Occipital lobe (tissue), 3 donors: ENCODE results near the gene WNK4. TPM values are rescaled to one million over a fixed set of nuclear protein-coding genes. Genes with fewer than 3 reads are reported as not detected.

Source experiments
- DNase-seq: peaks from one replicate; lab custom pipeline; 2025; lab: John Stamatoyannopoulos, UW
- small RNA-seq: library from RNA; depleted of rRNA; stranded (forward); fragments of <200 nt; gene quantifications from one replicate; pipeline ENCODE3, GENCODE V24; 2014
- total RNA-seq: library from RNA; depleted of rRNA; stranded (reverse); fragments of >200 nt; gene quantifications from one replicate; pipeline ENCODE4 v1.2.3, GENCODE V29; 2014

Gene WNK4
- total RNA-seq, 1 donor from 2014 or later, result 0.31 TPM

DNA sequence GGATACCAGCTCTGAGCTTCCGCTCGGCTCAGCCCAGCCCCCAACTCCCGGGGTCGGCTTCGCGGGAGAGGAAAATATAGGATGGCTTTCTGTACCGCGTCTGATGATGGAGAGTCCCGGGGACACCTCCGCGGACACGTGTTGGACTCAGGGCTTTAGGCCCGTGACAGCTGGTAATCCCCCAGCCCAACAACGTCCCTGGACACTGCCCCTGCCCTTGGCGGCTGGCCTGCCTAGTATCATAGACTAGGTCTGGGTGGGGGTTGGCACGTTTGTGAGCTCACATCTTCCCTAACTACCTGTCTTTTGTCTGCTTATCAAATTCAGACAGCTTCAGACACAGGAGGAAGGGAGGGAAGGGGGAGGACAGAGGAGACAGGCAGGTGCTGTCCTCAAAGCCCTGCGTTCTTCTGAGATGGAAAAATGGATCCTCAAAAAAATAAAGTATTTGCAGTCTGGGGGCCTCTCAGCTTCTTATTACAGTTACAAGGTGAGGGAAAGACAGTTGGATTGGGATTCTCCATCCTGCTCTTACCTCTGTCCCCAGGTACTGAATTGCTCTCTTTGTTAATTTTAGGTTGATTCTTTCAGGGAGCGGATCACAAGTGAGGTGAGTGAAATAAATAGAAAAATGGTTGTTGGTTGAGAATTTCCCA, 53.5 kb downstream of the WNK4 start:
- no peak for DNase-seq

- no peak for DNase-seq
Observed at GRCh38 chr17:42835732-42836131, 55.3 kb downstream of the WNK4 start.

- DNase-seq, result no peak
Observed at GRCh38 chr17:42841975-42842685, 61.7 kb downstream of the WNK4 start.

DNA sequence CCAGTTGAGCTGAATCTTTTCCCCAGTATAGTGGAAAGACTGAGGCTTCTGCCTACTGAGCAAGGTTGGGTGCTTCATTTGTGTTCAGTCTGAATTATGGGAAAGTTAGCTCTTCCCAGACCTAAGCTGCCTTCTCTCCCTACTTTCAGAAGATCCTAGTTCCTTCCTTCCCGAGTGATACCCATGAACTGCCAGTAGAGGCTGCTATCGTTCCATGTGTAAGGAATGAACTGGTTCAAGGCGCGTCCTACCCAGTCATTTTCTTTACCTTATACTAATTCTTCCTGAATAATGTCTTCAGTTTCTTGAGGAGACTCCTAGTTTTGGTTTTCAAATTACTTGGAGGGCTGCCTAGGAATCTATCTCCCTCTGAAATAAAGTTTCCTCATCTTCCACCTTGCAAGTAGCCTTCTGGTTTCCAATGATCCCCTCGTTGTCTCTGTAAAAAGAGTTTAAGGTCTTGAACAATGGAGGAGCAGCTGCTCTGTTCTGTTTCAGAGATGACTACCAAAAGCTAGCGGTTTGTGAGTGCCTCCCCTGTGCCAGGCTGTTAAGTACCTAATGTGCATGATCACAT, 63.0 kb downstream of the WNK4 start:
- no peak for DNase-seq

GRCh38 chr17:42844271-42844670, 63.9 kb downstream of the WNK4 start, which contains the start of gene AOC2:
Gene AOC2, plus strand, starts transcription at chr17:42844580. Its CDS starts 47 bp downstream, at chr17:42844627.
- no peak for DNase-seq

- no peak for DNase-seq
Observed at GRCh38 chr17:42844761-42845555, 64.5 kb downstream of the WNK4 start.

DNA sequence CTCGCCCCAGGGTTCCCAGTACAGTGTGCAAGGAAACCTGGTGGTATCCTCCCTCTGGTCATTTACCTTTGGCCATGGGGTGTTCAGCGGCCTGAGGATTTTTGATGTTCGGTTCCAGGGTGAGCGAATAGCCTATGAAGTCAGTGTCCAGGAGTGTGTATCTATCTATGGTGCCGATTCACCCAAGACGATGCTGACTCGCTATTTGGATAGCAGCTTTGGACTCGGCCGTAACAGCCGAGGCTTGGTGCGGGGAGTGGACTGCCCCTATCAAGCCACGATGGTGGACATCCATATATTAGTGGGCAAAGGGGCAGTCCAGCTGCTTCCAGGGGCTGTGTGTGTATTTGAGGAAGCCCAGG, 65.1 kb downstream of the WNK4 start:
- DNase-seq, result no peak

DNA sequence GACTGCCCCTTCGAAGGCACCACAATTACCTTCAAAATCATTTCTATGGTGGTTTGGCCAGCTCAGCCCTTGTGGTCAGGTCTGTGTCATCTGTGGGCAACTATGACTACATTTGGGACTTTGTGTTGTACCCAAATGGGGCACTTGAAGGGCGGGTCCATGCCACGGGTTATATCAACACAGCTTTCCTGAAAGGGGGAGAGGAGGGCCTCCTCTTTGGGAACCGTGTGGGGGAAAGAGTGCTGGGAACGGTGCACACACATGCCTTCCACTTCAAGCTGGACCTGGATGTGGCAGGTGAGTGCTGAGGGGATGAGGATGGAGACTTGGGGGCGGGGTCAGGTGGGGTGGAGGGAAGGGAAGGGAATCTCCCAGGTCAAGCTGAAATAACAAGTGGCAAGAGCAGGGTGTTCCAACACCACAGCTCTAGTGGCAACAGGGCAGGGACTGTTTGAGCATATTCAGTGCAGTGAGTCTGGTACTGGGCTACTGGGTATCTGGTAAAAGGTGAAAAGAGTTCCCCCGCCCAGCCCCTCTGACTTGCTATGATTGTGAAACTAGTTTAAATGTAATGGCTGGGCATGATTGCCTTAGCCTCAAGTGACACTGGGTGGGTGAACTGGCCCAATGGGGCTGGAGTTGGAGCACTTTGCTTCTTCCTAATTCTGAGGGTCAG, 65.6 kb downstream of the WNK4 start:
- DNase-seq, result no peak

Small RNAs within 50 kb of the gene (small RNA-seq; reads per million reads assigned to genes)
- not detected for gene HMGN2P15
- gene MIR6781, result not detected

Other genes with a start within 250 kb of the WNK4 start
- 8.6 TPM for gene NAGLU, start 244.4 kb upstream of the WNK4 start, total RNA-seq
- gene HSD17B1, start 227.7 kb upstream of the WNK4 start, total RNA-seq, result 0.62 TPM
- 3.6 TPM for gene COASY, start 218.5 kb upstream of the WNK4 start, total RNA-seq
- 25.1 TPM for gene MLX, start 213.5 kb upstream of the WNK4 start, total RNA-seq
- 6.6 TPM for gene PSMC3IP, start 202.9 kb upstream of the WNK4 start, total RNA-seq
- gene RETREG3, start 171.2 kb upstream of the WNK4 start, total RNA-seq, result 54.9 TPM
- 10.3 TPM for gene TUBG1, start 170.9 kb upstream of the WNK4 start, total RNA-seq
- gene TUBG2, start 121.3 kb upstream of the WNK4 start, total RNA-seq, result 9.4 TPM
- gene PLEKHH3, start 103.6 kb upstream of the WNK4 start, total RNA-seq, result 2.8 TPM
- 0.47 TPM for gene CCR10, start 98.8 kb upstream of the WNK4 start, total RNA-seq
- gene CNTNAP1, start 98.1 kb upstream of the WNK4 start, total RNA-seq, result 7.5 TPM
- 23.2 TPM for gene EZH1, start 35.6 kb upstream of the WNK4 start, total RNA-seq
- 14.3 TPM for gene RAMP2, start 19.4 kb upstream of the WNK4 start, total RNA-seq
- 24.5 TPM for gene VPS25, start 7.2 kb upstream of the WNK4 start, total RNA-seq
- 61.8 TPM for gene COA3, start 18.1 kb downstream of the WNK4 start, total RNA-seq
- 0.47 TPM for gene CNTD1, start 18.3 kb downstream of the WNK4 start, total RNA-seq
- 57.7 TPM for gene BECN1, start 43.7 kb downstream of the WNK4 start, total RNA-seq
- gene PSME3, start 52.8 kb downstream of the WNK4 start, total RNA-seq, result 39.8 TPM
- gene AOC2, start 64.0 kb downstream of the WNK4 start, total RNA-seq, result 0.78 TPM
- 0.16 TPM for gene AOC3, start 70.6 kb downstream of the WNK4 start, total RNA-seq
- gene G6PC1, start 120.2 kb downstream of the WNK4 start, total RNA-seq, result not detected
- 26.8 TPM for gene AARSD1, start 183.8 kb downstream of the WNK4 start, total RNA-seq
- gene PTGES3L, start 199.5 kb downstream of the WNK4 start, total RNA-seq, result 1.2 TPM
- 13.3 TPM for gene RUNDC1, start 200.0 kb downstream of the WNK4 start, total RNA-seq
- 891 TPM for gene RPL27, start 217.8 kb downstream of the WNK4 start, total RNA-seq
- gene IFI35, start 226.2 kb downstream of the WNK4 start, total RNA-seq, result 2.5 TPM
- gene VAT1, start 241.8 kb downstream of the WNK4 start, total RNA-seq, result 58.3 TPM
- gene RND2, start 244.6 kb downstream of the WNK4 start, total RNA-seq, result 3.6 TPM